ENCODE measurements around the gene AKR1C2.
A peak's percentile ranks its signal among the peaks of the same experiment; 100 is the strongest.
"Not testable (repeated sequence)": the region's sequence is repeated elsewhere in the genome, so short reads cannot be mapped to it uniquely, and the experiment has no call there.

AKR1C2 gene

DNA sequence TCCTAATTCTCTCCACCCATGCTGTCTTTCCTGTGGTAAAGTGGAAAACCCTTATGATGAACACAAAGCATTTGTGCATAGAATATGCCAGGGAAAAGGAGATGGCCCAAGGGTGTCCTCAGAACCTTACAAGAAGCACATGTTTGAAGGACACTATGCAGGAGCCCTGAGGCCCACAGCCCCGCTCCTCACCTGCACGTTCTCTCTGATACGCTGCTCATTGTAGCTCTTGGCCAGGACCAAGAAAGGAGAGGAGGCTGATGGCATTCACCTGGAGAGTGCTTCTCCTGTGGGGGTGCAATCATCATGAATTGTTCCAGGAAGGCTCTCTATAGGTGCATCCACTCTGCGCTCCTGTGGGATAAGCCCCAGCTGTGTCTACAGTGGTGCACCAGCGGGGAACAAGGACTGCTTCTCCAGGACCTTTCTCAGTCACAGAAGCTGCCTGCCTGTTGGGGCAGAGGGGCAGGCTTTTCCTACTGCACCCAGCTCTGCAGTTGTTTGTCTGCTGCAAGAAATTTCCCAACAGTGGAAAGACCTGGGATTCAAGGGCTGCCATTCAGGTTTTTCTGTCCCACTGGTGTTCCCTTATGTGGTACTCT lies 19.9 kb downstream of the AKR1C2 start:
- TF ChIP-seq, protein P1, sequence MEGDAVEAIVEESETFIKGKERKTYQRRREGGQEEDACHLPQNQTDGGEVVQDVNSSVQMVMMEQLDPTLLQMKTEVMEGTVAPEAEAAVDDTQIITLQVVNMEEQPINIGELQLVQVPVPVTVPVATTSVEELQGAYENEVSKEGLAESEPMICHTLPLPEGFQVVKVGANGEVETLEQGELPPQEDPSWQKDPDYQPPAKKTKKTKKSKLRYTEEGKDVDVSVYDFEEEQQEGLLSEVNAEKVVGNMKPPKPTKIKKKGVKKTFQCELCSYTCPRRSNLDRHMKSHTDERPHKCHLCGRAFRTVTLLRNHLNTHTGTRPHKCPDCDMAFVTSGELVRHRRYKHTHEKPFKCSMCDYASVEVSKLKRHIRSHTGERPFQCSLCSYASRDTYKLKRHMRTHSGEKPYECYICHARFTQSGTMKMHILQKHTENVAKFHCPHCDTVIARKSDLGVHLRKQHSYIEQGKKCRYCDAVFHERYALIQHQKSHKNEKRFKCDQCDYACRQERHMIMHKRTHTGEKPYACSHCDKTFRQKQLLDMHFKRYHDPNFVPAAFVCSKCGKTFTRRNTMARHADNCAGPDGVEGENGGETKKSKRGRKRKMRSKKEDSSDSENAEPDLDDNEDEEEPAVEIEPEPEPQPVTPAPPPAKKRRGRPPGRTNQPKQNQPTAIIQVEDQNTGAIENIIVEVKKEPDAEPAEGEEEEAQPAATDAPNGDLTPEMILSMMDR (IDR thresholded peaks at IDR 0.05; ENCODE audit: low read length, missing control alignments): no peak
- no peak overlapping the region for H3K4me3 ChIP-seq (replicated peaks; ENCODE audit: low read depth, low read length)
- no peak for DNase-seq (ENCODE audit: low read depth)

DNA sequence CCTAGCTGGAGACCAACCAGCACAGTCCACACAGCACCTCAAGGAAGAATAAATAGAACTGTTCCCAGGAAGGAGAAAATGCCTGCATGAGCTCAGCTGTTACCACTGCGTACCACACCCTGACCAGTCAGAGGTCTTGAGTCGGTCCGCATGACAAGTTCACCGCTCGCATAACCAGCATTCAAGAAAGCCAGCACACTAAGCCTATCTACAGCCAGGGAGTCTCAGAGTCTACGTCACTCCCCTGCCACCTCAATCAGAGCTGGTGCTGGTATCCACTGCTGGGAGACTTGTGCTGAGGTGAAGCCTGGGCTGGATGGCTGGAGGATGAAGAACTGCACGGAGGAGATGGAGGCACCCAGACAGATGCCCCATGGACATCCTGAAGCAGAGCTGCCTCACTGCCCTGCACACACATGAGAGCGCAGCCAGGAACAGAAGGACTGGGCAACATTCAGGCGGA lies 20.9 kb downstream of the AKR1C2 start:
- peak; percentile 13 for DNase-seq (ENCODE audit: low read depth)
- H3K4me3 ChIP-seq (replicated peaks; ENCODE audit: low read depth, low read length): no peak overlapping the region
- TF ChIP-seq, protein P1 (IDR thresholded peaks at IDR 0.05; ENCODE audit: low read length, missing control alignments): no peak

DNA sequence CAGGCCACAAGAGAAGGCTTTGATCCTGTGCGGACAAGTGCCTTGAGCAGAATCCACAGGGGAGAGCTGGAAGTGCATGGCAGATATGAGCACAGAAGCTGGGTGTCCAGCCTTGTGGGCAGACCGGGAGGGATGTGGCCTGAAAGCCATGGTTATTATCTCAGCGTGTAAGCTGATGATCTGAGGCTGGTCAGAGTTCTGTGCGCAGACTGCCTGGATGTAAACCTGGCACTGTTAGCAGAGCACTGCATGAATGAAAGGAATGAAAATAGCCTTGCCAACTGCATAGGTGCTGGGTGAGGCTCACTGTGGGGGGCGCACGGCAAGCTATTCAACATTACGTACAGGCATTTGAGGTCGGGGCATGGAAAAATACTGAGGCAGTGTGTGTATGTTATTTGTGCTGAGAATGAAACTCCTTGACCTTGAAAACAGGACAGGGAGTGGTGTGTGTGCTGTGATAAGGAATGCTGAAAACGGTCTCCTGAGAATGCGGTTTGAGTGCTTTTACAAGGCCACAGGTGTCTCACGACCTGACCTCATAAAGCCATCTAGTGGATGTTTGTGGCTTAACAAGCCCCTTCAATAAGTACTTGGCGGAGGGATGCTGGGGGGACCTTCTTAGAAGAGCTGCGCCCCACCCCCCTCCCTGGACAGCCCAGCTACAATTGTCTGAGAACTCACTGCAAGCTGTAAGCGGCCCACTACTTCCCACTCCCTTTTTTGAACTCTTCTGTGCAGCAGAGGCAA lies 21.8 kb downstream of the AKR1C2 start:
- TF ChIP-seq, protein P1 (IDR thresholded peaks at IDR 0.05; ENCODE audit: low read length, missing control alignments): peak; percentile 52
- H3K4me3 ChIP-seq (replicated peaks; ENCODE audit: low read depth, low read length): no peak overlapping the region
- DNase-seq (ENCODE audit: low read depth): peak; percentile 70

DNA sequence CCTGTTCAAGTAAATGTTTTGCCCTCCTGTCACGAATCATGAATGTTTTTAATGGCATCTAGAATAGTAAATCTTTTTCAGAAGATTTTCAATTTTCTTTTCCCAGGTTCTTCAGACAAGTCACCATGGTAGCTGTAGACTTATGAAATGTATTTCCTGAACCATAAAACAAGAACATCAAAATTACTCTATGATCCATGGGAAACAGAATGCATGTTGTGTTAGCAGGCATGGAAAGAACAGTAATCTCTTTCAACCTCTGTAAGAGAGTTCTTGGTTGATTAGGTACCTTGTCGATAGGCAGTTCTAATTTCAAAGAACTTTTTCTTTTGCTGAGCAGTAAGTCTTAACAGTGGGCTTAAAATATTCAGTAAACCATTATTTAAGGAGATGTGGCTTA lies 22.9 kb downstream of the AKR1C2 start:
- H3K4me3 ChIP-seq (replicated peaks; ENCODE audit: low read depth, low read length): no peak overlapping the region
- TF ChIP-seq, protein P1 (IDR thresholded peaks at IDR 0.05; ENCODE audit: low read length, missing control alignments): no peak
- DNase-seq (ENCODE audit: low read depth): no peak

DNA sequence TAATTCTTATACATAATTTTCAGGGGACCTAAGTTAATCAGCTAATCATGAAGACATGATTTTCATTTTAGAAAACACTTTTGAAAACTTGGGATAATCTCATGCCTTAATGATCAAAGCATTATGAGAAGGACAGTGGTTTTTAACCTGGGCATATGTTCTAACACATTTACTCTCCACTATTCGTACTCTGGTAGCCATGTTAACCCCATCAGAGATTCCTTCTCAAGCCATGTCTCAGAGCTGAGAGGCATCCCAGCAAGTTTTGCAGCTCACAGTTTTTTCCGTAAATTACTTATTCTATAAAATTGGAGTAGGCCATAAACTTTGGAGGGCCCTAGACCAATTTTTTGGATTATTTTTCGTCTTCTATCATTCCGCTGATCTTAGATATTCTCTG lies 24.8 kb downstream of the AKR1C2 start:
- no peak for DNase-seq (ENCODE audit: low read depth)
- H3K4me3 ChIP-seq (replicated peaks; ENCODE audit: low read depth, low read length): no peak overlapping the region
- TF ChIP-seq, protein P1 (IDR thresholded peaks at IDR 0.05; ENCODE audit: low read length, missing control alignments): no peak

DNA sequence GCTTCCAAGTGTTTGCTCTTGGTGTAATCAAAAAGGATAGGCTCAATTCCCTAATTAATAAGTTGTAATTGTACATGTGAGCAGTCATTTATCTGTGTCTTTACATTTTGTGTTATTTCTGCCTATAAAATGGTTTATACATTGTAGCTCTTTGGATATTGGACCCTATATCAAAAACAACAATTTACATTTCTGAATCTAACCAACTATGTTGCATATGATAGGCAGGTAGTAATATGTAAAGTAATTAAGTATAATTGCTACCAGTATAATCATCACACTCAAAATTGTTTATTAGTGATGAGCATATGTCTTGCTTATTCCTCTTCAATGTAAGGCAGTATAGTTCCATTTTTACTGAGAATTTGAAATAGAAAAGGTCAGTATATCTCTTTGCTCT lies 26.6 kb downstream of the AKR1C2 start:
- H3K4me3 ChIP-seq (replicated peaks; ENCODE audit: low read depth, low read length): no peak overlapping the region
- no peak for DNase-seq (ENCODE audit: low read depth)
- TF ChIP-seq, protein P1 (IDR thresholded peaks at IDR 0.05; ENCODE audit: low read length, missing control alignments): no peak

DNA sequence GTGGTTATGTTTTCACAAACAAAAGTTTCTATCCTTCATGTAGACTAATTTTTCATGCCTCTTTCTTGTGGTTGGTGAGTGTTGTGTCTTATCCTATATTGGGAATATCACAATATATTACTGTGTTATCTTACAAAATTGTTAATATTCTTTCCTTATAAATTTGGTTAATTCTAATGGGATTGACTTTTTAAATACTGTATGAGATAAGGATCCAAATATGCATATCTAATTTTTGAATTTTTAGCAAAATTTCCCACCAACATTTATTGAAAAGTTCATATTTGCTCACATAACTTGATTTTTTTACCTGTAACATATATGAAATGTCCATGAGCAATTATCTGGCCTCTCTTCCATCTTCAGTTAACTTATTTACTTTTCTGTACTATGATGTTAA lies 29.3 kb downstream of the AKR1C2 start:
- H3K4me3 ChIP-seq (replicated peaks; ENCODE audit: low read depth, low read length); DNase-seq (ENCODE audit: low read depth): not testable (repeated sequence)

DNA sequence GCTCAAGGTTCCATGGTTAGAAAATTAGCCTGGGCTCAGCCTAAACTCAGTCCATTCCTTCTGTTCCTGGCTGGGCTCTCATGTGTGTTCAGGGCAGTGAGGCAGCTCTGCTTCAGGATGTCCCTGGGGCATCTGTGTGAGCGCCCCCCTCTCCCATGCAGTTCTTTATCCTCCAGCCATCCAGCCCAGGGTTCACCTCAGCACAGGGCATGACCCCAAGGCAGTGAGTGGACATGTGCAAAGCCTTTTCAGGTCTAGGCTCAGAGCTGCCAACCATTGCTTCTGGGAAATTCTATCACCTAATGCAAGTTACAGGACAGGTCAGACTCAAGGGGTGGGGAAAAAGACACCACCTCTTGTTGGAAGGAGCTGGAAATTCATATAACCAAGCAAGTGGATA lies 30.4 kb downstream of the AKR1C2 start:
- H3K4me3 ChIP-seq (replicated peaks; ENCODE audit: low read depth, low read length); DNase-seq (ENCODE audit: low read depth): not testable (repeated sequence)

DNA sequence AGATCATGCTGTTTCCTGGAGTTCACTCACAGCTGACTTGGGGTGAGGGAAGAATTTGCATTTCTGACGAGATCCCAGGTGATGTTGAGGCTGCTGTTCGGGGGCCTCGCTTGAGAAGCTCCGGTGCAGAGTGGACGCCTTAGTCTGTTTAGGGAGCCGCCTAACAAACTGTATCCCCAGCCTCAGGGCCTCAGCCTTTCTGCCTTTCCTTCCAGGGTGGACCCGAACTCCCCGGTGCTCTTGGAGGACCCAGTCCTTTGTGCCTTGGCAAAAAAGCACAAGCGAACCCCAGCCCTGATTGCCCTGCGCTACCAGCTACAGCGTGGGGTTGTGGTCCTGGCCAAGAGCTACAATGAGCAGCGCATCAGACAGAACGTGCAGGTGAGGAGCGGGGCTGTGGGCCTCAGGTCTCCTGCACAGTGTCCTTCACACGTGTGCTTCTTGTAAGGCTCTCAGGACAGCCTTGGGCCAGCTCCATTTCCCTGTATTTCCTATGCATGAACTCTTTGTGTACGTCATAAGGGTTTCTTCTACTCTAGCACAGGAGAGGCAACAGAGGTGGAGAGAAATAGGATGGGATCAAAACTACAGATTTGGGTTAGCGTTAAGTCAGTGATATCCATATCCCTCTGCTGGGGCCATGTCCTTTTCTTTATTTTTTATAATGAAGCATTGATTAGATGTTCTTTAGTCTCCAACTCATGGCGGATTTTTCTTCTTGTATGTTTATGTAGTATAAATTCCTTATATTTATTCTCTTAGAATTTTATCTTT lies 31.1 kb downstream of the AKR1C2 start:
- not testable (repeated sequence) for H3K4me3 ChIP-seq (replicated peaks; ENCODE audit: low read depth, low read length); DNase-seq (ENCODE audit: low read depth)

DNA sequence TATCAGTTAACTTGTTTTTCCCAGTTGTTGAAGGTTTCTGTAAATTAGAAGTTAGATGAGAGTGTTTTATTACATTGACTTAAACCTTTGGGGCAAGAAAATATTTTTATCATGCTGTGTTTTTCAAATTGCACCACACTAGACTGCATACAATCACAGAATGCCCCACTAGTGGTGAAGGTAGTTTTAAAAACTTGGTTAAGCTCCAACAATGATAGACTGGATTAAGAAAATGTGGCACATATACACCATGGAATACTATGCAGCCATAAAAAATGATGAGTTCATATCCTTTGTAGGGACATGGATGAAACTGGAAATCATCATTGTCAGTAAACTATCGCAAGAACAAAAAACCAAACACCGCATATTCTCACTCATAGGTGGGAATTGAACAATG lies 33.3 kb downstream of the AKR1C2 start:
- not testable (repeated sequence) for DNase-seq (ENCODE audit: low read depth); H3K4me3 ChIP-seq (replicated peaks; ENCODE audit: low read depth, low read length)

DNA sequence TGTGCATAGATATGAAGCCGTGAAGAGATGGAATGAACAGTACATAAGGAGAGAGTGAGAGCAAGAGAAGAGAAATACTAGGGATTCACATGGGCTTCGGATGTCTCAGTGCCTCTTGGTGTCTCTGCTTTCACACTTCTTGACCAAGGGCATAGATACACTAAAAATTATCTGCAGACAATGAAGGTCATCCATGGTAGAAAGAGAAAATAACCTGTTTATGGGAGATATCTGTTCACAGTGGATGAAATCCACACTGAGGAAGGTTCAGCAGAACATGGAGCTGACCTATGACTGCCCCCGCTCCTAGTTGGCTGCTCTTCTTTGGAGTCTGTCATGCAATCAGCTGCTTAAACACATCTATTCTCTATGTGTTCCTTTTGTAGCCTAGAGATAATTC lies 34.4 kb downstream of the AKR1C2 start:
- not testable (repeated sequence) for H3K4me3 ChIP-seq (replicated peaks; ENCODE audit: low read depth, low read length); DNase-seq (ENCODE audit: low read depth)

Measured in fibroblast of pulmonary artery (primary cell).